Measurements from ENCODE around the gene NRG2.

Gene NRG2

GRCh38 chr5:139863855-139864558 lies 179.1 kb downstream of the NRG2 start:
- Histone ChIP-seq H3K9ac (ENCODE audit: low read length in 5 of 5) (no peak overlapping the region), H3K27me3 (ENCODE audit: control insufficient read depth in 5 of 5, insufficient read depth in 4 of 5, low read length in 5 of 5) (no peaks in the 10 kb centered on the region)

GRCh38 chr5:139863361-139863760 lies 179.7 kb downstream of the NRG2 start:
- Histone ChIP-seq H3K4me3 (ENCODE audit: low read depth in 1 of 5, low read length in 5 of 5) (peak overlapping the region in 1 of 5 donors; percentile 3), H3K36me3 (ENCODE audit: control insufficient read depth in 5 of 5, insufficient read depth in 5 of 5, low read length in 5 of 5) (peaks cover 0 to 3% (median 0%) of the 10 kb centered on the region in 5 donors), H3K4me1 (ENCODE audit: control insufficient read depth in 5 of 5, insufficient read depth in 5 of 5, low read length in 5 of 5) (peaks cover 1 to 23% (median 12%) of the 10 kb centered on the region in 5 donors), H3K27ac (ENCODE audit: low read depth, low read length) (no peak overlapping the region), H3K27me3 (ENCODE audit: control insufficient read depth in 5 of 5, insufficient read depth in 4 of 5, low read length in 5 of 5) (no peaks in the 10 kb centered on the region), H3K9ac (ENCODE audit: low read length in 5 of 5) (peak overlapping the region in 2 of 5 donors; percentile 2 to 19), H3K9me3 (ENCODE audit: control insufficient read depth in 5 of 5, low read length in 5 of 5) (no peaks in the 10 kb centered on the region)

More at GRCh38 chr5:139863855-139864558, 179.1 kb downstream of the NRG2 start:
- H3K9me3 ChIP-seq (ENCODE audit: control insufficient read depth in 5 of 5, low read length in 5 of 5), result no peaks in the 10 kb centered on the region
- no peak overlapping the region for H3K27ac ChIP-seq (ENCODE audit: low read depth, low read length)
- H3K4me3 ChIP-seq (ENCODE audit: low read depth in 1 of 5, low read length in 5 of 5), result no peak overlapping the region
- peaks cover 1 to 29% (median 12%) of the 10 kb centered on the region in 5 donors for H3K4me1 ChIP-seq (ENCODE audit: control insufficient read depth in 5 of 5, insufficient read depth in 5 of 5, low read length in 5 of 5)
- H3K36me3 ChIP-seq (ENCODE audit: control insufficient read depth in 5 of 5, insufficient read depth in 5 of 5, low read length in 5 of 5), result peaks cover 0 to 3% (median 0%) of the 10 kb centered on the region in 5 donors

- Histone ChIP-seq H3K9me3 (ENCODE audit: control insufficient read depth in 5 of 5, low read length in 5 of 5) (no peaks in the 10 kb centered on the region), H3K4me3 (ENCODE audit: low read depth in 1 of 5, low read length in 5 of 5) (no peak overlapping the region), H3K36me3 (ENCODE audit: control insufficient read depth in 5 of 5, insufficient read depth in 5 of 5, low read length in 5 of 5) (peaks cover 0 to 3% (median 0%) of the 10 kb centered on the region in 5 donors), H3K4me1 (ENCODE audit: control insufficient read depth in 5 of 5, insufficient read depth in 5 of 5, low read length in 5 of 5) (peaks cover 1 to 17% (median 11%) of the 10 kb centered on the region in 5 donors), H3K27me3 (ENCODE audit: control insufficient read depth in 5 of 5, insufficient read depth in 4 of 5, low read length in 5 of 5) (no peaks in the 10 kb centered on the region), H3K9ac (ENCODE audit: low read length in 5 of 5) (peak overlapping the region in 1 of 5 donors; percentile 2), H3K27ac (ENCODE audit: low read depth, low read length) (no peak overlapping the region)
Measured at GRCh38 chr5:139862803-139863202, 180.3 kb downstream of the NRG2 start.

- Histone ChIP-seq H3K27me3 (ENCODE audit: control insufficient read depth in 5 of 5, insufficient read depth in 4 of 5, low read length in 5 of 5) (no peaks in the 10 kb centered on the region), H3K4me3 (ENCODE audit: low read depth in 1 of 5, low read length in 5 of 5) (no peak overlapping the region), H3K4me1 (ENCODE audit: control insufficient read depth in 5 of 5, insufficient read depth in 5 of 5, low read length in 5 of 5) (peaks cover 1 to 17% (median 11%) of the 10 kb centered on the region in 5 donors), H3K36me3 (ENCODE audit: control insufficient read depth in 5 of 5, insufficient read depth in 5 of 5, low read length in 5 of 5) (peaks cover 0 to 7% (median 0%) of the 10 kb centered on the region in 5 donors), H3K9ac (ENCODE audit: low read length in 5 of 5) (no peak overlapping the region), H3K9me3 (ENCODE audit: control insufficient read depth in 5 of 5, low read length in 5 of 5) (no peaks in the 10 kb centered on the region), H3K27ac (ENCODE audit: low read depth, low read length) (no peak overlapping the region)
Measured at GRCh38 chr5:139862313-139862712, 180.8 kb downstream of the NRG2 start.

GRCh38 chr5:139861889-139862207 lies 181.3 kb downstream of the NRG2 start:
- Histone ChIP-seq H3K4me1 (ENCODE audit: control insufficient read depth in 5 of 5, insufficient read depth in 5 of 5, low read length in 5 of 5) (peaks cover 1 to 17% (median 11%) of the 10 kb centered on the region in 5 donors), H3K36me3 (ENCODE audit: control insufficient read depth in 5 of 5, insufficient read depth in 5 of 5, low read length in 5 of 5) (peaks cover 0 to 5% (median 0%) of the 10 kb centered on the region in 5 donors), H3K9ac (ENCODE audit: low read length in 5 of 5) (no peak overlapping the region), H3K27me3 (ENCODE audit: control insufficient read depth in 5 of 5, insufficient read depth in 4 of 5, low read length in 5 of 5) (no peaks in the 10 kb centered on the region), H3K9me3 (ENCODE audit: control insufficient read depth in 5 of 5, low read length in 5 of 5) (no peaks in the 10 kb centered on the region), H3K4me3 (ENCODE audit: low read depth in 1 of 5, low read length in 5 of 5) (no peak overlapping the region), H3K27ac (ENCODE audit: low read depth, low read length) (no peak overlapping the region)

- no peak overlapping the region for H3K27ac ChIP-seq (ENCODE audit: low read depth, low read length)
- H3K9me3 ChIP-seq (ENCODE audit: control insufficient read depth in 5 of 5, low read length in 5 of 5), result no peaks in the 10 kb centered on the region
- H3K4me1 ChIP-seq (ENCODE audit: control insufficient read depth in 5 of 5, insufficient read depth in 5 of 5, low read length in 5 of 5), result peaks cover 1 to 17% (median 11%) of the 10 kb centered on the region in 5 donors
- H3K27me3 ChIP-seq (ENCODE audit: control insufficient read depth in 5 of 5, insufficient read depth in 4 of 5, low read length in 5 of 5), result no peaks in the 10 kb centered on the region
- no peak overlapping the region for H3K4me3 ChIP-seq (ENCODE audit: low read depth in 1 of 5, low read length in 5 of 5)
- peaks cover 0 to 5% (median 0%) of the 10 kb centered on the region in 5 donors for H3K36me3 ChIP-seq (ENCODE audit: control insufficient read depth in 5 of 5, insufficient read depth in 5 of 5, low read length in 5 of 5)
- no peak overlapping the region for H3K9ac ChIP-seq (ENCODE audit: low read length in 5 of 5)
Measured at GRCh38 chr5:139861021-139861888, 181.8 kb downstream of the NRG2 start.

GRCh38 chr5:139859013-139859412 lies 184.1 kb downstream of the NRG2 start:
- H3K27me3 ChIP-seq (ENCODE audit: control insufficient read depth in 5 of 5, insufficient read depth in 4 of 5, low read length in 5 of 5), result no peaks in the 10 kb centered on the region
- no peak overlapping the region for H3K4me3 ChIP-seq (ENCODE audit: low read depth in 1 of 5, low read length in 5 of 5)
- peaks cover 0 to 5% (median 0%) of the 10 kb centered on the region in 5 donors for H3K36me3 ChIP-seq (ENCODE audit: control insufficient read depth in 5 of 5, insufficient read depth in 5 of 5, low read length in 5 of 5)
- no peak overlapping the region for H3K9ac ChIP-seq (ENCODE audit: low read length in 5 of 5)
- H3K9me3 ChIP-seq (ENCODE audit: control insufficient read depth in 5 of 5, low read length in 5 of 5), result no peaks in the 10 kb centered on the region
- peaks cover 1 to 17% (median 11%) of the 10 kb centered on the region in 5 donors for H3K4me1 ChIP-seq (ENCODE audit: control insufficient read depth in 5 of 5, insufficient read depth in 5 of 5, low read length in 5 of 5)
- H3K27ac ChIP-seq (ENCODE audit: low read depth, low read length), result no peak overlapping the region

GRCh38 chr5:139856714-139857113 lies 186.4 kb downstream of the NRG2 start:
- Histone ChIP-seq H3K9ac (ENCODE audit: low read length in 5 of 5) (no peak overlapping the region), H3K27me3 (ENCODE audit: control insufficient read depth in 5 of 5, insufficient read depth in 4 of 5, low read length in 5 of 5) (no peaks in the 10 kb centered on the region), H3K4me1 (ENCODE audit: control insufficient read depth in 5 of 5, insufficient read depth in 5 of 5, low read length in 5 of 5) (peaks cover 0 to 7% (median 0%) of the 10 kb centered on the region in 5 donors), H3K36me3 (ENCODE audit: control insufficient read depth in 5 of 5, insufficient read depth in 5 of 5, low read length in 5 of 5) (peaks cover 0 to 15% (median 10%) of the 10 kb centered on the region in 5 donors), H3K9me3 (ENCODE audit: control insufficient read depth in 5 of 5, low read length in 5 of 5) (no peaks in the 10 kb centered on the region), H3K27ac (ENCODE audit: low read depth, low read length) (no peak overlapping the region), H3K4me3 (ENCODE audit: low read depth in 1 of 5, low read length in 5 of 5) (no peak overlapping the region)

- no peak overlapping the region for H3K27ac ChIP-seq (ENCODE audit: low read depth, low read length)
Measured at GRCh38 chr5:139855946-139856540, 187.1 kb downstream of the NRG2 start.

More at GRCh38 chr5:139855946-139856540, 187.1 kb downstream of the NRG2 start:
- Histone ChIP-seq H3K36me3 (ENCODE audit: control insufficient read depth in 5 of 5, insufficient read depth in 5 of 5, low read length in 5 of 5) (peaks cover 0 to 22% (median 16%) of the 10 kb centered on the region in 5 donors), H3K4me1 (ENCODE audit: control insufficient read depth in 5 of 5, insufficient read depth in 5 of 5, low read length in 5 of 5) (peaks cover 0 to 2% (median 0%) of the 10 kb centered on the region in 5 donors), H3K9me3 (ENCODE audit: control insufficient read depth in 5 of 5, low read length in 5 of 5) (no peaks in the 10 kb centered on the region), H3K27me3 (ENCODE audit: control insufficient read depth in 5 of 5, insufficient read depth in 4 of 5, low read length in 5 of 5) (no peaks in the 10 kb centered on the region), H3K9ac (ENCODE audit: low read length in 5 of 5) (no peak overlapping the region), H3K4me3 (ENCODE audit: low read depth in 1 of 5, low read length in 5 of 5) (no peak overlapping the region)
